Placental epithelial cell (primary cell): ENCODE measurements around the gene FNDC8. TPM values are rescaled to one million over a fixed set of nuclear protein-coding genes. Genes with fewer than 3 reads are reported as not detected.

Experiments used
- small RNA-seq: library from RNA; depleted of rRNA; stranded (forward); fragments of <200 nt; gene quantifications from one replicate; pipeline ENCODE3, GENCODE V24; 2012
- total RNA-seq: library from RNA; depleted of rRNA; stranded (reverse); fragments of >200 nt; gene quantifications from 2 replicates; pipeline ENCODE4 v1.2.3, GENCODE V29; 2012

Gene FNDC8
- total RNA-seq: not detected in 2 replicates

DNA sequence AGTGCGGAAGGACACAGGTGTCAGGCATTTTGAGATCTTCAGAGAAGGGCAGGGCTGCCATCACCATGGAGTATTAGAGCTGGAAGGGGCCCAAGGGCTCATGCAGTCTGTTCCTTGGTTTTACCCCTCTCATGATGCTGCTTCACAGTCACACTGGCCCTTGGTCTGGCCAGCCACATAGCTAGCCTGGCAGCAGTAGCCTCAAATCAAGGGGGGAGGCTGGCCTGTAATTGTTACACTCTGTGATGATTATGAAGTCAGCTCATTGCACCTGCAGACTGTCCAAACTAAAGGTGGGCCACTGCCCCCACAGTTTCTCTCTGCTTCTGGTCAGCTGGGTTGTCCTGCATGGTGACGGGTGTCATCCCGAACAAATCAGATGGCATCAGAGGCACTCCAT, at the start of gene FNDC8:
TSS of gene FNDC8 (plus strand) at position 301 of the 400 bp plus-strand sequence. CDS start at position 380, 79 bp downstream.

DNA sequence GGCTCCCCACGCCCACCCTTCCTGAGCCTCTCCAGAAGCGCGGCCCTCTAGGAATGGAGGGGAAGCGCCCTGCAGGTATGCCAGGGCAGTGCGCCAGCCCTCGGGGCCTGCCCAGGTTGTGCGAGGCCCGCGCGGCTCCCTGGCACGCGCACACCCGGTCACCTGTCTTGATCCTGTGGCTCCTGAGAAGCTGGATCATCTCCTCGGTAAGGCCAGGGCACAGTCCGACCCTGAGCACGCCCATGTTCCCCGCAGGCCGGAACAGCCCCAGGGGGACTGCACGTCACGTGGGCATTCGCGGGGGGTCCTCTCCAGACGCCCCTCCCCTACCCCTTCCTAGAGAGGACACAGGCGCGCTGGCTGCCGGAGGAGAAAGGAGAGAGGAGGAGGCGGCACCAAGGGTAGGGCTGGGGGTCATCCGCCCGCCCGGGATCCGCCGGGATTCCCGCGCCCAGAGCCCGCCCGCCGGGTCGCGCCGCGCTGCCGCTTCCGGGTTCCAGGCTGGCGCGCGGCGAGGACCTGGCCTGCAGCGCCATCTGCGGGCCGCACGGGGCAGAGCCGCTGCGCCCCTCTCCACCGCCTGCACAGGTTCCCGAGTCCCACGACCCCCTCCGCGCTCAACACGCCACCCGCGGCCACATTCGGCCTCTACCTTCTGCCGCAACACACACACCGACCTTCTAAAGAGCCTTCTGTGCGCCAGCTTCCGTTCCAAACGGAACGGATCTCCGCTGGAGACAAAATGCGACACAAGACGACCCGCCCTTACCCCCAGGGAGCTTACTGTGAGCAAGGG, 1.8 kb upstream of the FNDC8 start, which contains the start of gene RAD51D:
TSS of gene RAD51D (minus strand) at position 491 of the 796 bp plus-strand sequence. CDS start at position 244, 247 bp downstream.

DNA sequence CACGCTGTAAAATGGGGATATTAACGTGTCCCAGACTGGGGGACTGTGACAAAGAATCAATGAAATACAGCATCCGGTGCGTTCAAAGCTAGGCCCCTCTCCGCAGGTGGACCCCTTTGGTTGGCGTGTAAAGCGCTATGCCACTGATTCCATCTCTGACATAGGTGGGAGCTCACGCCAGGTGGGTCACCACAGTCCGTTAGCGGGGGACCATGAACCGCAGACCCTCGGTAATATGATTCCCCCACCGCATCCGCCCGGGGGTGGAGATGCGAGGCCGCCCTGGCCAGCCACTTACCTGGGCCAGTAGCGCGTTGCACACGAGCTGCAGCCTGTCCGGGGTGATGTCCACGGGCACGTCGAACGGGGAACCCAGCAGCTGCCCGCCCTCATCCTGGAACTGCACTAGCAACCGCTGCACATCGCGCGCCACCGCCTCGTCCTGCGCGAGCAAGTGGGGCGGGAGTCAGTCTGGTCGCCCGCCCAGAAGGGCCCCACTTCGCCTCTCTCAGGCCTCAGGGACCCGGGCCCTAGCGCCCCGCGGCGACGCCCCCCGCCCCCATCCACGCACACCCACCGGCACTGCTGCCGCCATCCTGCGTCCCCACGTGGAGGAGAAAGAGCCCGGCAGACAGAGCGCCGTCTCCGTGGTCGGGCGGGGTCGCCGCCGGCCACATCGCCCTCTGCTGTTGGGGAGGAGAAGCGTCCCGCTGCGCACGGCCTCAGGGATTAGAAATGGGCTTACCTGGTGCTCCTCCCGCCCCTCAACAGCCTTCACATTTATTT, 20.5 kb downstream of the FNDC8 start, which contains the start of gene NLE1:
TSS of gene NLE1 (minus strand) at position 623 of the 786 bp plus-strand sequence. CDS start at position 595, 28 bp downstream.

DNA sequence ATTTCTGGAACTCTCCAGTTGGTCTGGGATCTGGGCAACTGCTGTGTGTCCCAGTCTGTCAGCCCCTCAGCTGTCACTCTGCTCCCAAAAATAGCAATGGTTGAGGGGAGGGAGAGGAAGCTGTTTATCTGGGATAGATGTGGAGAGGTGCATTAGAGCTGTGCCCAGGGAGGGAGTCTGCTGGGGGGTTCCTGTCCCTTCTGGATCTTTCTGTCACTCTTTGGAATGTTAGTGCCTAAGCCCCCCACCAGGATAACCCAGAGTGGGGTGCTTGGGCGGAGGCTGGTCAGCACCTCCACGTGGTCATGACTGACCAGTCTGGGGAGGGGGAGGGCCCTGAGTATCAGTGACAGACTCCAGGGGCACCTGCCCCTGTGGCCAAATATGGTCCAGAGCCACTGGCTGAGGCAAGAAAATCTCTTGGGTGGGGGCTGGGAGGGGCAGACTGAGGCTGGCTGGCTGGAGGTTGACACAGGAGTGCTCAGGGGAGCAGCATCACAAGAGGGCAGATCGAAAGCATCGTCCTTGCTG, 26.0 kb downstream of the FNDC8 start, which contains the start of gene UNC45B:
TSS of gene UNC45B (plus strand) at position 443 of the 531 bp plus-strand sequence. CDS start 447 bp downstream, outside the sequence.

Small RNAs within 50 kb of the gene (small RNA-seq; reads per million reads assigned to genes)
- gene AC004223.1: 0.14 reads per million
- gene RNU6-840P: not detected

Other genes with a start within 250 kb of the FNDC8 start
- 1.5 and 3.1 TPM in 2 replicates for gene CCT6B, start 160.2 kb upstream of the FNDC8 start, total RNA-seq
- gene ZNF830, start 160.1 kb upstream of the FNDC8 start, total RNA-seq: 7.0 and 18.1 TPM in 2 replicates
- 34.1 and 52.2 TPM in 2 replicates for gene LIG3, start 141.1 kb upstream of the FNDC8 start, total RNA-seq
- 10.6 and 12.2 TPM in 2 replicates for gene RFFL, start 57.9 kb upstream of the FNDC8 start, total RNA-seq
- gene RAD51D, start 1.8 kb upstream of the FNDC8 start, total RNA-seq: 6.7 and 12.8 TPM in 2 replicates
- gene NLE1, start 20.7 kb downstream of the FNDC8 start, total RNA-seq: 9.8 and 14.6 TPM in 2 replicates
- not detected in 2 replicates for gene UNC45B, start 26.2 kb downstream of the FNDC8 start, total RNA-seq
- not detected in 2 replicates for gene SLC35G3, start 72.8 kb downstream of the FNDC8 start, total RNA-seq
- gene SLFN5, start 121.5 kb downstream of the FNDC8 start, total RNA-seq: 5.5 and 21.0 TPM in 2 replicates